ENCODE measurements around the gene RNU2-63P.

- TF ChIP-seq, protein P1, sequence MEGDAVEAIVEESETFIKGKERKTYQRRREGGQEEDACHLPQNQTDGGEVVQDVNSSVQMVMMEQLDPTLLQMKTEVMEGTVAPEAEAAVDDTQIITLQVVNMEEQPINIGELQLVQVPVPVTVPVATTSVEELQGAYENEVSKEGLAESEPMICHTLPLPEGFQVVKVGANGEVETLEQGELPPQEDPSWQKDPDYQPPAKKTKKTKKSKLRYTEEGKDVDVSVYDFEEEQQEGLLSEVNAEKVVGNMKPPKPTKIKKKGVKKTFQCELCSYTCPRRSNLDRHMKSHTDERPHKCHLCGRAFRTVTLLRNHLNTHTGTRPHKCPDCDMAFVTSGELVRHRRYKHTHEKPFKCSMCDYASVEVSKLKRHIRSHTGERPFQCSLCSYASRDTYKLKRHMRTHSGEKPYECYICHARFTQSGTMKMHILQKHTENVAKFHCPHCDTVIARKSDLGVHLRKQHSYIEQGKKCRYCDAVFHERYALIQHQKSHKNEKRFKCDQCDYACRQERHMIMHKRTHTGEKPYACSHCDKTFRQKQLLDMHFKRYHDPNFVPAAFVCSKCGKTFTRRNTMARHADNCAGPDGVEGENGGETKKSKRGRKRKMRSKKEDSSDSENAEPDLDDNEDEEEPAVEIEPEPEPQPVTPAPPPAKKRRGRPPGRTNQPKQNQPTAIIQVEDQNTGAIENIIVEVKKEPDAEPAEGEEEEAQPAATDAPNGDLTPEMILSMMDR (IDR thresholded peaks at IDR 0.05), result no peak
- TF ChIP-seq EP300 (IDR thresholded peaks at IDR 0.05), result no peak
- TF ChIP-seq POLR2A (IDR thresholded peaks at IDR 0.05), result no peak
- no peak for TF ChIP-seq POLR2AphosphoS5 (IDR thresholded peaks at IDR 0.05)
These were observed 26.1 kb upstream of the RNU2-63P start for GRCh38 chr2:88042476-88042875.

Data from upper lobe of left lung (tissue), 4 donors.